EL (cell line): ENCODE data around the gene TNIK.
A peak's percentile ranks its signal among the peaks of the same experiment; 100 is the strongest.
"Not testable (repeated sequence)": the region's sequence is repeated elsewhere in the genome, so short reads cannot be mapped to it uniquely, and the experiment has no call there.

Experiments used
- DNase-seq: peaks from one replicate; pipeline ENCODE4 v3.0.0-alpha.2; 2016

Gene TNIK

DNA sequence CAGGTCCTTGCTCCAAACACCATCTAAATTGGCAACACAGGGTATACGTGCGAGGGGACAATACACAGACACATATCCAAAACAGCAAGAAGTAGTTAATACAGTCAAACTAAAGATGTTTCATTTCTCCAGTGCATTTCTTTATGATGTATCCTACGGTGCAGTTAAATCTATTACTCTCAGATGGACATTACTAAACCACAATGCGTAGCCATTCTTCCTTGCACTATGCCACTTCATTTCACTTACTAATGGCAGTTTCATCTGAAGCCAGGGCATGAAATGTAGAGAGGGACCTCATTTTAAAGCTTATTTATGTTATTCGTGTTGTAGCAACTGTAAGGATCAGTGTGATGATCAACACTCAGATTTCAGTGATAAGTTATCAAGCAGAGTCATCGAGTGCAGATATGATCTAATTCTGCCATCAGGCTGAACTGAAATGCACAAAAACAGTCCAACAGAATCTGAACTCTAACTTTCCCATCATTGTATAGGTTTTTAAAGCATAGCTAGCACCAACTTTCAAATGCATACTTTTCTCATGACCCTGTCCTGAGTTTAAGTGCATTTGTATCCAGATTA is 14.5 kb downstream of the TNIK start:
- no peak for DNase-seq

DNA sequence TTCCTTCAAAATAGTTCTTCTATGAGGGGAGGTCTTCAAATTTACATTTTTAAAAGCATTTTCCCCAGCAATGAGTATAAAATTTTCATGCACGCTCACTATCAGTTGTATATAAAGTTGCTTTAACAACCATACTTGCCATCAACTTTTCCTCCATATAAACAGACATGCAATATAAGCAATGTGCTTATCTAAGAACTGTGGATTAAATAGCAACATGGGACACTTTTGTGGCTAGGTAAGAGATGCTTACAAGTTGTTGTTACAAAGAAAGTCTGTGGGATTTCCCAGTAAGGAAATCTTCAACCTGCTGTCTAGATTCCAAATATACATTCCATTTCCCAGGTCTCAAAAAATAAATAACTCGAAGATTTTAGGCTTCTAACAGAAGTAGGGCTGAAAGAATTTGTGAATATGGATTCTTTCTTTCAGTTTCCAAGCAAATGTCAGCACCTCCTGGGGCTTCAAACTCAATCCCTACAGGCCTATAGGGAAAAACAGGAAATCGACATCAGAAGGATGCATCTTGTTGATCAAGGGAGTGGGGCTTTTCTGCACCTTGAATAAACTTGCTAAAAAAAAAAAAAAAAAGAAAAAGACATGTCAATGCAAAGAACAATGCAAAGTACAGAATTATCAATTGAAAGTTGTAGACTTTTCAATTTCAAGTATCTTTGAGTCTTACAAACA is 16.1 kb downstream of the TNIK start:
- DNase-seq = no peak

DNA sequence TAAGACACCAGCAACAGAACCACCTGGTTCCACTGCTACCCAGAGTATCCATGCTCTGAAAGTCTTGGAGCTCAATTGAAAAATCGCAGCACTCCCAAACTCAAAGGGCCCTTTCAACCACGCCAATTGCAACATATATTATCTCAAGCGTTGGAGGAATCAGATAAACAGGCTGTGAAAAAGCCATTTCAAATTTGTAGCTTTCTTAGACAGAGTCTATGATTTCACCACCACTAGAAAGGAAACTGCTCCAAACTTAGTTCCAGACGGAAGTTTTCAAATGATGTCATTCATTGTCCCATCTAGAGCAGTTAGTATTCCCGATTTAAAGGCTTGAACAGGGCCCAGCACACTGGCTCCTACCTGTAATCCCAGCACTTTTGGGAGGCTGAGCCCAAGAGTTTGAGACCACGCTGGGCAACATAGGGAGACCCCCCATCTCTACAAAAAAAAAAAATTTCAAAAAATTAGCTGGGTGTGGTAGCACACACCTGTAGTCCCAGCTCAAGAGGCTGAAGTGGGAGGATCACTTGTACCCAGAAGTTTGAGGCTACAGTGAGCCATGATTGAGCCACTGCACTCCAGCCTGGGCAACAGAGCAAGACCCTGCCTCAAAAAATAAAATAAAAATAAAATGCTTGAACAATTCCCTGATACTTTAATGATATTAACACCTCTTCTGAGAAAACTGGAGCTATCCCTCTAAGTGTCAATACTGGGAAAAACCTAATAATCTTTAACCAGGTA is 16.8 kb downstream of the TNIK start:
- no peak for DNase-seq

DNA sequence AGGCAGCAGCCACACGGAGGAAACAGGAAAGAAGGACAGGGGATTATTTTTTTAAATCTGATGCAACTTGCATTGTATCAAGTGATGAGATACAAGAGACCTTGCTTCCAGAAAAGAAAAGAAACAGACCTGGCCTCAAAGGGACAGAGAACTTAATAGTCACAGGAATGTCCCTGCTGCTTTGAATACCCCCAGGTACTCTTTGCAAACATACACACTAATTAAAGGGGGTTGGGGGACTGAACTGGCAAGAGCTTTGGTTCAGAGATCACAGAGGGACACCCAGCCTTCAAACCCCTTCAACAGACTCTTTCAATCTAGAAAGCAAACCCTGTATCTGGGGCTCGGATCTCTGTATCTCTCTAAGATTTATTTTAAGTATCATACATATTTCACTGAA is 18.0 kb downstream of the TNIK start:
- no peak for DNase-seq

DNA sequence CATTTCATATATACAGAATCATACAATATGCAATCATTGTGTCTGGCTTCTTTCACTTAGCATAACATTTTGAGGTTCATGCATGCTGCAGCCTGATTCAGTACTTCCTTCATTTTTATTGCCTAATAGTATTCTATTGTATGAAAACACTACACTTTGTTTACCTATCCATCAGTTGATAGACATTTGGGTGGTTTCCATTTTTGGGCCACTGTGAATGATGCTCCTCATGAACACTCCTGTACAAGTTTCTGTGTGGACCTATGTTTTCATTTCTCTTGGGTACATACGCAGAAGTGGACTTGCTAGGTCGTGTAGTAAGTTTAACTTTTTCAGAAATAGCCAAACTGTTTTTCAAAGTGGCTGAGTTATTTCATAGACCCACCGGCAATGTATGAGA is 18.8 kb downstream of the TNIK start:
- DNase-seq = no peak

DNA sequence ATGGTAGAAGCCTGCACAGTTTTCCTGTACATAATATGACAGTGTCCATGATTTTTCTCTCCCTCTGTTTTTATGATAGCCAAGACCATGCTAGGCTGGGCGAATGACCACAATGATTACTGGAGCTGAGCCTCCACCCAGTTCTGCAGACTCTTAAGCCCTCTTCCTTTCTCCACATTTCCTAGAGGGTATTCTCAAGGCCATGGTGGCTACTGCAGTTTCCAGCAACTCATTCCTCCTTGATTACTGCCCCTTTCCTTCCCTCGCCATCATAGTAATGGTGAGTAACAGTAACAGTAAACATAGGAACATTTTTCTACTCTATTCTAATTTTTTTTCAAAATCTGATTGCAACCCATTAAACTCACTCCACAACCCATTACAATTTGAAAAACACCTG is 20.2 kb downstream of the TNIK start:
- no peak for DNase-seq

DNA sequence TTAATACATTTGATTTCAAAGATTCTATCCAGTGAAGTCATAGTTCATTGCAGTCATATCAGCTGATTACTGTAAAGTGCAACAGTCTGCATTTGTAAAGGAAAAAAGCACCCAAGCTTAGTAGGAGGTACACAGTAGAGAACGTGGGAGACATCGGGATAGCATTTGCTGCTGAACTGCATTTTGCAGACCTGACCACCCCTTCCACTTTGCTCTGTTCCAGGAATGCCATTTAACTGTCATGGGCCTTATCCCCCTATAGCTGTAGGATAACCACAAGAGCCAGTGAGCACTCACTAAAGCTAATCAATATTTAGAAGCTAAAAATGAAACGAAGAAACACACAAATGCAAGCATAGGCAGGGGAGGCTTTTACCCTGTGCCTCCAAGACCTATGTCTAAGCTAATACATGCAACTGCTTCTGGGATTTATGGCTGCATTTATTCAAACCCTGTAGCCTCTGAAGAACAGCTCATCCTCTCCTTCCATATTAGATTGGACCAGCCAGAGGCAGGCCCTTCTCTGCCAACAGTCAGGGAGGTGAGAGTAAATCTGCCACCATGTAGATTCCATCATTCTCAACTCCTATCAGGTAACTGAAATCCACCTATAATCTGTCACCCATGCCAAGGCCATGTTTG is 23.0 kb downstream of the TNIK start:
- DNase-seq = no peak

DNA sequence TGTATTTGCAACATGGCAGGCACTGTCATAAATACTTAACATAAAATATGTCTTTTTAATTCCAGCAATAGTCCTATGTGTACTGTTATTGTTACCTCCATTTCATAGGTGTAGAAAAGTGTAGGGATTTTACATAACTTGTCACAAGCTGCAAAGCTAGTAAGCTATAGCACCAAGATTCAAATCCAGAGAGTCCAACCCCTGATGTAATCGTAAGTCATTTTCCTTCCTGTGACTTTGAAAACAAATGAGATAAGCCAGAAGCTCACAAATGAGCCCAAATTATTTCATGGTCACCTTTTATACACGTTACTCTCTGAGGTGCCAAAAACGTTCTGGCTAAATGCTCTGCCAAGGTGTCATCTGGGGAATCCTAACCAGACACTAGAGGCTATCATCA is 23.8 kb downstream of the TNIK start:
- no peak for DNase-seq

DNA sequence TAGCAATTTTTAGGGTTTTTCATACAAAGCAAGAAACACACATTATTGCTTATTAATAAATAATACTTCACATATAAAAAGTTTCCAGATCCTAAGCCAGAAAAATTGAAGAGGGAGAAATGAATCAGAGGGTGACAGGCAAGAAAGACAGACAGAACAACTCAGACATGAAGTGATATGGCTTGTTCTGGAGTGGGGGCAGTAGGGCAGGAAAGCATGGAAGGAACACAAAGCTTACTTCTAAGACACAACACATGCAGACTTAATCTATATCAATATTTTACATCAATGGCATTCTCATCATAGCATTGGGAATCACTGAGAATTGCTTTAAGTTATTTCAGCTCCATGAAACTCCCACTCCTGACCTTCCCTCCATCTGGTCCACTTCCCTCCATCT is 24.4 kb downstream of the TNIK start:
- no peak for DNase-seq

DNA sequence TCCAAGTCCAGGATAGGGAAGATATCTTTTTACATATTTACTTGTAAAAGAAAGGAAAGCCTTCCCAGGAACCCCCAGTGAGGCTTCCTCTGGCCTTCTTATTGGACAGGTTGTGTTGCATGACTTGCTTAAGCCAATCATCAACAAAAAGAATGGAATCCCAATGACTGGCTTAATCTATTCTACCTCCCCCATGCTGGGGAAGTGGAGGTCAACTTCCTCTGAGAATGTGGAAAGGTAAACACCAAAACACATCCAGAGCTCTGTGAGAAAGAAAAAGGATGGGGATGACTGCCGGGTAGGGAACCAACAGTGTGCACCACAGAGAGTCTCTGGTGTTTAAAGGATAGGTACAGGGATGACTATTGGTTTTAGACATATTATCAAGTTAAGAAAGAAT is 25.1 kb downstream of the TNIK start:
- DNase-seq = no peak

DNA sequence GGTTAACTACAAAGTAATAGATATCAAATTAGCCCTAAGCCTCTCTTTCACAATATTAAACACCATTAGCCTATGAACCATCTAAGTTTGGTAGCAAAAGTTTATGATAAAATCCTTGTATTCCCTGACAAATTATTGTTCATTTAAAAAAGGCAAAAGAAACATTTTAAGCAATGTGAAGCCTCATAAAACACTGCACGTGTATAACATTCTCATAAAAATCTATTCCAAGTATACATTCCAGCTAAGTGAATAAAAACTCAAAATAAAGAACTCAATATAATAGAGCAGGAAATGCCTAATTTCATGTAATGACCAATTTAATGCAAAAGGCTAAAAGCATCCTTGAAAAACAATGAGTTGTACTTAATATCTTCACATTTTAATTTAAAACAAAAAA is 27.7 kb downstream of the TNIK start:
- DNase-seq = no peak

DNA sequence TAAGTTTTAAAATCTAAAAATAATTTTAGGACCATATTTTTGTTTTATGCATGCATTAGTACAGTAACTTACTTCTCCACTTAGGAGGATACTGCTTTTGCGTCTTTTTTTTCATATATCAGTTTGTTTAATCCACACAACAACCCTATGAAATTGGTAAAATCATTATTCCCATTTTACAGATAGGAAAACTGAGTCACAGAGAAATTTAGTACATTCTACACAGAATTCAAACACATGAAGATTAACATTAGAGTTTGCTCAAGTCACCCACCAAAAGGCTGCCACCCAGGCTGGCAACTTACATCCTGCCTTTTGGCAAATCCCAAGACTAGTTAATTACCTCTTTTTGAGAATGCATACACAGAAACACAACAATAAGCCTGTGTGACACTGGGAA is 28.7 kb downstream of the TNIK start:
- DNase-seq = no peak

DNA sequence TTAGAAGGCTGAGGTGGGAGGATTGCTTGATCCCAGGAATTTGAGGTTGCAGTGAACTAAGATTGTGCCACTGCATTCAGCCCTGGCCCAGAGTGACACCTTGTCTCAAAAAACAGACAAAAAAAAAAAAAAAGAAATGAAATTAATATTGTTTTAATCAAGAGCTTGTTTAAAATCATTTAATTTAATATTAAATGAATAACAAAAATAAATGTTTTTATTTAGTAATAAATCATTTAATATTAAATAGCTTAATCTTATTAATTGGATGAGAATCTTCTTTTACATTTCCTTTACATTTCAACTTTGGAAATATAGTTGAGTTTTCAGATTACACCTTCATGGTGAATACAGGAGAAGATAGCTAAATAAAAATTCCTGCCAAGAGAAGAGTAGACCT is 29.7 kb downstream of the TNIK start:
- DNase-seq = no peak

DNA sequence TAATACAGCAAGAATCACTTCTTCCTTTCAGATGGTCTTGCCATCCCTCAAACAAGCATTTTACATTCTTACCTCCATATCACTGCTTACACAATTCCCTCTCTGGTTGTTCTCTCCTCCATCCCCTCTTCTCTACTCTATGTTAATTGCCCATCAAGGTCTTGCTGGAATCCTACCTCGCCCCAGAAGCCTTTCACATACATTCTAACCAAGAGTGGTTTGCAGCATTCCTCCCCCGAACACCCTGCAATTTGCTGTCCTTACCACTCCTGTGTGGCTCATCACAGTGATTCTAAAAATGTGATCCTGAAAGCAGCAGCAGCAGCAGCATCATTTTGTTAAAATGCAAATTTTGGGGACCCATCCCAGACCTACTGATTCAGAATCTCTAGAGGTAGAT is 30.6 kb downstream of the TNIK start:
- DNase-seq = no peak

DNA sequence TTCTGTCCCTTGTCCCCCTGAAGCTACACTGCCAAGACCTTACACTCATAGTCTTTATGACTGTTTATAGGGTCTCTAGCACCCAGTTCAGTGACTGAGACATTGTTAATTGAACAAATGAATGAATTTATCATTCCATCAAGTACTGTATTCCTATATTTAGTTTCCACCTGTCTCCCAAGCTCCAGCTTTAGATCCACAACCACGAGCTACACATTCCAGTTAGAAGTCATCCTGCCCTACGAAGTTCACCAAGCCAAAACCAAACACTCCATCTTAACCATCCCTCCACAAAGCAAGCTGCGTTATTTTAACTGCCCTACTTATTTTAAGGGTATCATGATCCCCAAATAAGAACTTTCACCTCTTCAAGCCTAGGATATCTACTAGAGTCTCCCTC is 31.3 kb downstream of the TNIK start:
- DNase-seq = no peak

DNA sequence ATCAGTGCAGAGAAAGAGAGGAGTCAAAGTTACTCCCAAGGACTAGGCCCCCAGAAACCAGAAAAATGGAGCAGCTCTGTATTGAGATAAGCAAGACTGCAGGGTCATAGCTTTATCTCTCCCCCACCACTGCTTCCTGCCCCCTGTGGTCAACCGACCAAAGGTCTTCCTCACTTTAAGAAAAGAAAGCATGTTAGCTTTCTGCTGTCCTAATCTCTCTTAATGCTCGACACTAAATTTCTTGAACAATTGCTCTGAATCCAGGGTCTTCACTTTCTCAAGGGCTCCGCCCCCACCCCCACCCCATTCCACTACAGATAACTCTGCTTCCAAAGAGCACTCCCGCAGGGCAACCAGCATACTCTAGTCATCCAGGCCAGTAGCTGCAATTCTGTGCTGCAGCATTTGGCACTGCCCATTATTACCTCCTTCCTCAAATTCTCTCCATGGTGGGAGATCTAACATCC is 31.9 kb downstream of the TNIK start:
- DNase-seq = no peak

DNA sequence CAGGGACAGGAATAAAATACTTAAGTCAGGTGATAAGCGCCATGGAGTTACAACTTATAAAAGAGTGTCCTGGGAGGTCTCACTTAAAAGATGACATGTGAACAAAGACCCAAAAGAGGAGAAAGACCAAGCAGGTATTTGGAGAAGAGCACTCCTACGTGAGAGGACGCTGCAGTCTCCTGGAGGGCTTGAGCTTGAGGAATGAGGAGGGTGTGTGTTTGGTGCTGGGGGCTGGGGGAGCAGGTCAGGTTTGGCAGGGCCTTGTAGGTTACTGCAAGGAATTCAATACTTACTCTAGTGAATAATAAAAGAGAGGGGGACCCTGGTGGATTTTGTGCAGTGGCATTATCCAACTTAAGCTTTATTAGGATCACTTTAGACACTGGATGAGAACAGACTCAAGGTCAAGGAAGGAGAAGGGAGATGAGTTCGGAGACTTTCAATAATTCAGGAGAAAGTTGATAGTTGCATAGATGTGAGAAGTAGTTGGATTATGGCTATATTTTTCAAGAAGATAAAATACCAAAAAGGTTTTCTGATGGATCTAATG is 32.4 kb downstream of the TNIK start:
- no peak for DNase-seq

DNA sequence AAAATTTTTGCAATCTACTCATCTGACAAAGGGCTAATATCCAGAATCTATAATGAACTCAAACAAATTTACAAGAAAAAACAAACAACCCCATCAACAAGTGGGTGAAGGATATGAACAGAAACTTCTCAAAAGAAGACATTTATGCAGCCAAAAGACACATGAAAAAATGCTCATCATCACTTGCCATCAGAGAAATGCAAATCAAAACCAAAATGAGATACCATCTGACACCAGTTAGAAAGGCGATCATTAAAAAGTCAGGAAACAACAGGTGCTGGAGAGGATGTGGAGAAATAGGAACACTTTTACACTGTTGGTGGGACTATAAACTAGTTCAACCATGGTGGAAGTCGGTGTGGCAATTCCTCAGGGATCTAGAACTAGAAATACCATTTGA is 36.1 kb downstream of the TNIK start:
- DNase-seq = not testable (repeated sequence)

DNA sequence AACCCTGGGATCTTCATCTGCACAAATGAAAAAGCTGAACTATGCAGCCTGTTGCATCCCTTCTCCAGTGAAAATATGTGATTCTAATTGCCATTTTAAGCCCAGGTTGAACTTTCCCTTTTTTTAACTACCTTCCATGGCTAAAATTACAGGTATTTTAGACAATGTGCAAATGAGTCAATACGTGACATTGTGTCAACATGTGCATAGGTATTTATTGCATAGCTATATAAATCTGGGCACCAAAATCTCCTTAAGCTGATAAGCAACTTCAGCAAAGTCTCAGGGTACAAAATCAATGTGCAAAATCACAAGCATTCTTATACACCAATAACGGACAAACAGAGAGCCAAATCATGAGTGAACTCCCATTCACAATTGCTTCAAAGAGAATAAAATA is 37.4 kb downstream of the TNIK start:
- not testable (repeated sequence) for DNase-seq

DNA sequence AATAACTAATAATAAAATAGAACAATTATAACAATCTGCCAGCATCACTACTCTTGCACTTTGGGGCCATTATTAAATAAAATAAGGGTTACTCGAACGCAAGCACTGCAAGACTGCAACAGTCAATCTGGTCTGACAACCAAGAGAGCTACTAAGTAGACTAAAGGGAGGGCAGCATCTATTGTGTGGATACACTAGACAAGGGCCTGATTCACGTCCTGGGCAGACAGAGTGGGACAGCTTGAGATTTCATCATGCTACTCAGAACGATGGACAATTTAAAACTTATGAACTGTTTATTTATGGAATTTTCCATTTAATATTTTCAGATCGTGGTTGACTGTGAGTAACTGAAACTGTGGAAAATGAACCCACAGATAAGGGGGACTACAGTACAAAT is 39.5 kb downstream of the TNIK start:
- no peak for DNase-seq

DNA sequence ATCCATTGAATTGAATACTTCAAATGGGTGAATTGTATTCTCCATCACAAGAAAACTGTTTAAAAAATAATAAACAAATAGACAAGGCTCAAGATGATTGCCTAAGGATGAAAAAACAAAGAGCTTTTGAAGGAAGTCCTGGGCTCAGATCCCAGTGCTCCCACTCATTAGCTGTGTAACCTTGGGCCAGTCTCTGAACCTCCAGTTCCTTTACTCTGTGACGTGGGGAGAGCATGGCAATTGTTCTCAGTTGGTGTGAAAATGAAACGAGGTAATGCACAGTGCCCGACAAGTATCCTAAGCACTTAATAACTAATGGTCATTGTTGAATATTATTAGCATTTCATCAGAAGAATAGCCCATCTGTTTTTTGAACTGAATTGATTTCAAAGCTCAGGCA is 40.7 kb downstream of the TNIK start:
- DNase-seq = no peak

DNA sequence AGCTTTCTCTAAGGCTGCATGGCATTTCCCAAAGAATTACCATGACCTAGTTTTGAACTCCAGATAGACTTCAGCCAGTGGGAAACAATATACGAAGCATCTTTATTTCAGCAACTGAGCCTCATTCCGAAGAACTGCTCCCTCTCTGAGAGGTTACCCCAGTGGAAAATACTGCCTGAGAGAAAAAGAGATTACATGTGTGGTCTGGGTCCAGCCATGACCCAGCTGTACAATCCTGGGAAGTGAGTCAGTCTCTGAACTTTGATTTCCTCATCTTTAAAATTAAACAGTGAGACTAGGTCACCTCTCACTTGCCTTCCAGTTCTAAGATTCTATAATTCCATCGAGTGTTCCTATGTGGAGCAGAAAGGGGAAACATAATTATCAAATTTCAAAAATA is 42.4 kb downstream of the TNIK start:
- peak; percentile 87 for DNase-seq

DNA sequence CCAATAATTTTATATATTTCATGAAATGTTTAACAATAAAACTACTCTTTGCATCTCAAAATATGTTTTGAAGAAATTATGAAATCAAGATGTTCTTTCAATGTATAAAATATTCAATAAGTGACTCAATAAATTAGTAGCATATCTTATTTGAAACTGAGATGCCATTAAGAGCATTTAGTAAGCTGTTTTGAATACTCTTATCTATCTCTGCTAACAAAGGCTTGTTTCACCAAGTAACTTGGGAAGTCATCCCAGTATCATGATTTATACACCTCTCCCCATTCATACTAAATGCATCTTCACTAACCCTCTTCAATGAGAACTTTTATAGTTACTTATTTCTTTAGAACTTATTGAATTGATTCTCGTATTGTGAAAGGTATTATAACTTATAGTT is 43.1 kb downstream of the TNIK start:
- DNase-seq = no peak

DNA sequence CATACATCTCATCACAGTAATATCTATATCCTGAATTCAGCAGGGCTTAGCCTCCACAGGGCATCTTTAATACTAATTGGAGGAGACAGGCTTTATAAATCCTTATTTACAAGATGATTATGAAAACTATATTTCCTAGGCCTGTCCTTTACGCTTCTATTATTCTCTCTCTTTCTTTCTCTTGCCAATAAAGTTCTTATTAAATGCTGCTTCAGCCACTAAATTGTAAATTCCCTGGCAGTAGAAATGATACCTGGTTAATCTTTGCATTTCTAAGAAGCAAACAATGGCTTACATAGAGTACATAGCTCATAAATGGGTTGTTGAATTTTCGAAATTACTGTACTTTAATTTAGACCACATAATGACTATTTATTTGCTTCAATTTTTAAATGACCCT is 43.5 kb downstream of the TNIK start:
- no peak for DNase-seq
